22Rv1 (cell line): ENCODE data around the gene ATPAF1.

Experiments
- CTCF ChIP-seq: fragments of 450-650 bp; IDR thresholded peaks from 2 replicates; pipeline ENCODE4 v1.5.1; 2017; ENCODE audit warnings: mild to moderate bottlenecking
- ZFX ChIP-seq: fragments of 450-650 bp; IDR thresholded peaks from 2 replicates; pipeline ENCODE4 v1.6.1; 2017; ENCODE audit warnings: antibody characterized with exemption, borderline replicate concordance

- TF ChIP-seq CTCF (no peak), ZFX (no peak)
These were observed 21.8 kb downstream of the ATPAF1 start for GRCh38 chr1:46646331-46646730.
